Activated CD4-positive, alpha-beta T cell treated with anti-CD3 and anti-CD28 coated beads for 36 hours (primary cell): ENCODE data around the gene CCDC146. TPM values are rescaled to one million over a fixed set of nuclear protein-coding genes. Genes with fewer than 3 reads are reported as not detected.
"Not testable (repeated sequence)": the region's sequence is repeated elsewhere in the genome, so short reads cannot be mapped to it uniquely, and the experiment has no call there.

Experiments used
- ATAC-seq: fragments of 200-7000 bp; cut with Tn5 transposase; one replicate; pipeline ENCODE4 v1.10.0; 2021; ENCODE audit warnings: mild to moderate bottlenecking, moderate library complexity
- CTCF ChIA-PET: fragments of 350-600 bp; sonication (Branson Sonifier 250); formaldehyde crosslinking; loops from one replicate; lab custom pipeline; 2021; ENCODE audit warnings: antibody characterized with exemption; lab: Charles Lee
- POLR2A ChIA-PET: fragments of 350-600 bp; sonication (Branson Sonifier 250); formaldehyde crosslinking; loops from one replicate; lab custom pipeline; 2021; ENCODE audit warnings: antibody characterized with exemption, inconsistent platforms; lab: Charles Lee
- DNase-seq: peaks from one replicate; pipeline ENCODE4 v3.0.0-alpha.2; 2020
- H3K27ac Mint-ChIP-seq: one replicate; pipeline ENCODE4 v1.8.0; 2021; ENCODE audit warnings: mixed read lengths
- H3K27me3 Mint-ChIP-seq: one replicate; pipeline ENCODE4 v1.8.0; 2021; ENCODE audit warnings: mixed read lengths
- H3K36me3 Mint-ChIP-seq: one replicate; pipeline ENCODE4 v1.8.0; 2021; ENCODE audit warnings: low read depth, mixed read lengths
- H3K4me1 Mint-ChIP-seq: one replicate; pipeline ENCODE4 v1.8.0; 2021; ENCODE audit warnings: mixed read lengths
- H3K4me3 Mint-ChIP-seq: one replicate; pipeline ENCODE4 v1.8.0; 2021; ENCODE audit warnings: mild to moderate bottlenecking, moderate library complexity, mixed read lengths
- H3K9me3 Mint-ChIP-seq: one replicate; pipeline ENCODE4 v1.8.0; 2021; ENCODE audit warnings: low read depth, mixed read lengths
- intact Hi-C, 2 experiments: fragments of 100-400 bp; cut with DNase I in 1 of 2; cut with micrococcal nuclease in 1 of 2; formaldehyde crosslinking; loops; one replicate each; pipeline versions ENCODE4 v1.14.2 to v1.15.1; 2022 to 2024; cut with DNase I, micrococcal nuclease
- total RNA-seq, 2 experiments: library from RNA; stranded (reverse); gene quantifications; one replicate each; pipeline ENCODE4 v1.2.3, GENCODE V29; 2021

Gene CCDC146
- total RNA-seq, 2 experiments from 2014 or later = 1.2 to 1.7 TPM

GRCh38 chr7:77334039-77334438 is 211.6 kb downstream of the CCDC146 start:
- DNase-seq, H3K4me3 Mint-ChIP-seq, H3K36me3 Mint-ChIP-seq, H3K9me3 Mint-ChIP-seq, ATAC-seq, H3K27ac Mint-ChIP-seq, POLR2A ChIA-PET, H3K27me3 Mint-ChIP-seq: not testable (repeated sequence)
- H3K4me1 Mint-ChIP-seq = peaks cover 37% of the 10 kb centered on the region
- CTCF ChIA-PET = interaction anchor here (0.6 kb wide), 1 partner anchor 79 kb away, joined by 3 read pairs; no protein-coding TSS in a partner anchor
- intact Hi-C loops = loop anchor here in 1 of 2 experiments (5.0 kb wide), 1 partner anchor 87 kb away; no protein-coding TSS in a partner anchor

GRCh38 chr7:77335581-77335980 is 213.2 kb downstream of the CCDC146 start:
- Mint-ChIP-seq H3K4me1 (peaks cover 23% of the 10 kb centered on the region), H3K4me3 (no peak overlapping the region), H3K27ac (no peak overlapping the region), H3K36me3 (no peaks in the 10 kb centered on the region), H3K9me3 (no peaks in the 10 kb centered on the region), H3K27me3 (no peaks in the 10 kb centered on the region)
- CTCF ChIA-PET = interaction anchor here (0.6 kb wide), 1 partner anchor 905 kb away, joined by 3 read pairs; no protein-coding TSS in a partner anchor
- DNase-seq = no peak
- no peak for ATAC-seq
- intact Hi-C loops = no loop called here
- POLR2A ChIA-PET = no interaction called here

- no peak for DNase-seq
- Mint-ChIP-seq H3K27ac (no peak overlapping the region), H3K4me3 (no peak overlapping the region), H3K4me1 (peaks cover 11% of the 10 kb centered on the region), H3K9me3 (no peaks in the 10 kb centered on the region), H3K36me3 (no peaks in the 10 kb centered on the region), H3K27me3 (no peaks in the 10 kb centered on the region)
- ChIA-PET POLR2A (interaction anchor here (0.6 kb wide), 2 partner anchors 13 to 192 kb away, joined by 3 to 8 read pairs; no protein-coding TSS in a partner anchor), CTCF (no interaction called here)
- no peak for ATAC-seq
- intact Hi-C loops = no loop called here
These were observed 215.1 kb downstream of the CCDC146 start for GRCh38 chr7:77337456-77337990.

GRCh38 chr7:77338260-77338659 is 215.8 kb downstream of the CCDC146 start:
- Mint-ChIP-seq H3K4me3 (no peak overlapping the region), H3K27ac (no peak overlapping the region), H3K27me3 (no peaks in the 10 kb centered on the region), H3K4me1 (peaks cover 11% of the 10 kb centered on the region), H3K9me3 (no peaks in the 10 kb centered on the region), H3K36me3 (no peaks in the 10 kb centered on the region)
- ChIA-PET CTCF (no interaction called here), POLR2A (interaction anchor here (0.6 kb wide), 1 partner anchor 12 kb away, joined by 8 read pairs; no protein-coding TSS in a partner anchor)
- ATAC-seq (no peak), DNase-seq (no peak)
- intact Hi-C loops = no loop called here

GRCh38 chr7:77338883-77339629 is 216.6 kb downstream of the CCDC146 start:
- H3K9me3 Mint-ChIP-seq = no peaks in the 10 kb centered on the region
- H3K27me3 Mint-ChIP-seq = no peaks in the 10 kb centered on the region
- ChIA-PET POLR2A (no interaction called here), CTCF (interaction anchor here (0.6 kb wide), 1 partner anchor 280 kb away, joined by 3 read pairs; no protein-coding TSS in a partner anchor)
- intact Hi-C loops = no loop called here
- no peaks in the 10 kb centered on the region for H3K36me3 Mint-ChIP-seq
- peaks cover 11% of the 10 kb centered on the region for H3K4me1 Mint-ChIP-seq
- no peak overlapping the region for H3K27ac Mint-ChIP-seq
- no peak for ATAC-seq
- no peak for DNase-seq
- no peak overlapping the region for H3K4me3 Mint-ChIP-seq

GRCh38 chr7:77339726-77340125 is 217.3 kb downstream of the CCDC146 start:
- DNase-seq (no peak), ATAC-seq (no peak)
- Mint-ChIP-seq H3K27ac (no peak overlapping the region), H3K36me3 (no peaks in the 10 kb centered on the region), H3K4me1 (peaks cover 11% of the 10 kb centered on the region), H3K9me3 (no peaks in the 10 kb centered on the region), H3K4me3 (no peak overlapping the region), H3K27me3 (no peaks in the 10 kb centered on the region)
- ChIA-PET POLR2A (no interaction called here), CTCF (interaction anchor here (0.6 kb wide), 1 partner anchor 280 kb away, joined by 3 read pairs; no protein-coding TSS in a partner anchor)
- intact Hi-C loops = no loop called here

Other genes with a start within 250 kb of the CCDC146 start
- not detected for gene SPDYE17, start 90.3 kb upstream of the CCDC146 start, total RNA-seq
- gene SPDYE18, start 60.1 kb upstream of the CCDC146 start, total RNA-seq = under 1 TPM; 0.33 to 0.48 TPM
- gene FGL2, start 77.2 kb downstream of the CCDC146 start, total RNA-seq = under 1 TPM; 0.16 TPM